Middle frontal gyrus (tissue), 1 donor: ENCODE measurements around the gene RDX.

Experiments
- DNase-seq: peaks from one replicate; pipeline ENCODE4 v3.0.0-alpha.2; 2015; ENCODE audit warnings: low spot score; ENCODE audit errors: extremely low spot score

The RDX gene

DNA sequence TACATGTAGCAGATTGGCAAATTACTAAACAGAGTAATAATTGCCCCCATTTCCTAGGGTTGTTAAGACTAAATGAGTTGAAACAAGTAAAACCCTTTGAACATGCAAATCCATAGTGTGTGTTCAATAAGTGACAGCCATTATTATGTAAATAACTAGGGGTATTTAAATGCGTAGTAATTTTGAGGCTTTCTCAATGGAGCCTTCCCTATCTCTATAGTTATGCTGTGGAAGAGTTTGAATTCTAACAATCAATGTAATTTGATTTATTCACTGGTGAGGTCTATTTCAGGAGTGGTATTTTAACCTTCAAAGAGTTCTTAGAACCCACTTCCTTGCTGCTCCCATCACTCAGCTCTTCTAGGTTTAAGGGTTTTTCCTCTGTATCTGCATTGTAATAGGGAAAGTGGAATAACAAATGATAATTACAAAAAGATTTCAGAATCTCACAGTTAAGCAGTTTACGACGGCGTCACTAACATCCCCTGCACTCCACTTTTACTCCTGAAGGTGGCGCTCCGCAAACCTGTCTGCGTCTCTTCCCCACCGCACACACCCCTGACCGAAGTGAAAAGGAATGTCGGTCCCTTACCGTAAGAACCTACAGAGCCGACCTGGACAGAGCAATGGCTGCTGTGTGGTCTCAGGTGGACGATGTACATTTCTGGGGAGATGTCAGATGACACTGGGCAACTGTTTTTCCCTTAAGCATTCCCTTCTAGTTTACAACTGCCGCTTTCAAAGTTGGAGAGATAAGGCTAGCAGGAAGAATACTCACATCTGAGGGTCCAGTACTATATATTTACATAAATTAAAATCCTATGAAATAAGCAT lies 122.4 kb downstream of the RDX start:
- no peak for DNase-seq

DNA sequence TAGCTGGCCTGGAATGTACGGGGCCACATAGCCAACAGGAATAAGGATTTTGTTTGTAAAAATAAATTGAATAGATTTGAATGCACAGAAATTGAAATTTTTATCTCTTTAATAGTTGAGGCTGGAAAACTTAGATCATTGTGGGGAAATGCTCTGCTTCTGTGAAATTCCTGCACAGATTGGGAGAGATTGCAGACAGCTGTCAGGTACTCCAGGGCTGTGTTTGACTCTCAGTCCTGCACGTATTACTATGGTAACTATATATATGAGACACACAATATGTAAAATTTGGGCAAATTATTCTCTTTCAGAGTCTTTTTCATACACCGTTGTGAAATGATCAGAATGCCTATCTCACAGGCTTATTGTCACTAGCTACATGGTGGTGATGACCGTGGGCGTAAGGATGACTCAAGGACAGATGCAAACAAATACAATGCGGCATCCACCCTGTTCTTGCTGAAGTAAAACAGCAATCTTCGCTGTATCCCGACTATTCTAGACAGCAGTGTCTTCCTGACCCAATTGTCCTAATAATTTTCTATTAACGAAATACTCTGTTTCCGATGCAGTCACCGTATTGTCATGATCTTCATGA lies 123.8 kb downstream of the RDX start:
- DNase-seq: no peak

- DNase-seq: no peak
Measured at GRCh38 chr11:110169738-110170137, 126.7 kb downstream of the RDX start.

DNA sequence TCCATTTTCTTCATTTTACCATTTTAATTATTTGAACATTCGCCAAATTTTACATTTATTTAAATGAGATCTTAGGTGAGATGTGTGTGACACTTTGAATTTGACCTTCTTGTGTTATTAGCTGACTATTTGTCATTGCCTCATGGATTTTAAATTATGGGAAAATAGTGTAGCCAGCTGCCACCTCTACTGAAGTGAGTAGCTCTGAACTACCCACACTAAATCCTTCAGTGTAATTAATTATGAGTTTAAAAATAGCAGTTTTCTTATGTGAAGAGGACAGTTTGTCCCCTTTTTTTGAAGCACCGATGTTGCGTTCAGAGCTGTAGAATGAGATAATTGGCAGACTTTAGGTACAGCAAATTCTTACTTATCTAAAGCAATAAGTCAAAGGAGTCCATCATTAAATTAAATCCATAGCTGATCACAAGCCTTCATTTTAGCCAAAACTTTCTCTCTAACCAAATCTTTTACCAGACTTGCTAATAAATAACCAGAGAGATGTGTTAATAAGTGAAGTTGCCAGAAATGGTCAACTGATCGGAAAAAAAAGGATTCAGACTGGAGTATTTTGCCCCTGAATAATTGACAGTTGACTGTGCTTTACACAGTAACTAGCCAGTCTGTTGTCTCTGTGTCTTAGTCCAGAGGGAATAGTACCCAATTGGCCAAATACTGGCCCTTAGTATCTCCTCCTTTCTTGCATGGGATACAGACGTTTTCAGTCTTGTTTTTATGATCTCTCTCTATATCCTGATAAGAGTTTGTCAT lies 128.2 kb downstream of the RDX start:
- no peak for DNase-seq

- DNase-seq: no peak
Measured at GRCh38 chr11:110165039-110165925, 131.1 kb downstream of the RDX start.

DNA sequence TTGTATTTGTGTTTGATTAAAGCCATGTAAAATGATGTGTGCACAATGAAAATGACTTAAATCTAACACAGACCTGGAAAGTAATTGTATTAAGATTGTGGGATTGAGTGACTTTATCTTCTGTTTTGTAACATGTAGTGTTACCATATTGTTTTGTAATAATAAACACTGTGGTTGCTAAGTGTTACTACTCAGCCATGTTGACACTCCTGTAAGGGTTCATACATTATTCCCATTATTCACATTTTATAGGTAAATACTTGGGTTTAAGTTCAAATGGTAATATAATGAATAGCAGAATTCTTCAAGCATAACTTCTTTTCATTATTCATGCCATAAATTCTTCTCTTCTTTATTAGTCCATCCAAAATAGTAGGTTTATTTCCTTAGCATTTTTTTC lies 134.2 kb downstream of the RDX start:
- DNase-seq: no peak

DNA sequence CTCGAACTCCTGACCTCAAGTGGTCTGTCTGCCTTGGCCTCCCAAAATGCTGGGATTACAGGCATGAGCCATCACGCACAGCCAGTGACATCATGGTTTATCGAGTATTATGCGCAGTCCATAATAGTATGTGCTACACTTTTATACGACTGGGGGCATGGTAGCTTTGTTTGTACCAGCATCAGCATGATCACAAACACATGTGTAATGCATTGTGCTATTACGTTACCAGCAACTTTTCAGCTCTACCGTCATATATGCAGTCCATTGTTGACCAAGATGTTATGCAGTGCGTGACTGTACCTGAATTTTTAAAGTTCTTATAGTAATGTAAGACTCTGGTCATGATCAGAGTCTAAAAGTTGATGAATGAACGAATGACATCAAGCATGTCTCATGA lies 135.4 kb downstream of the RDX start:
- no peak for DNase-seq

DNA sequence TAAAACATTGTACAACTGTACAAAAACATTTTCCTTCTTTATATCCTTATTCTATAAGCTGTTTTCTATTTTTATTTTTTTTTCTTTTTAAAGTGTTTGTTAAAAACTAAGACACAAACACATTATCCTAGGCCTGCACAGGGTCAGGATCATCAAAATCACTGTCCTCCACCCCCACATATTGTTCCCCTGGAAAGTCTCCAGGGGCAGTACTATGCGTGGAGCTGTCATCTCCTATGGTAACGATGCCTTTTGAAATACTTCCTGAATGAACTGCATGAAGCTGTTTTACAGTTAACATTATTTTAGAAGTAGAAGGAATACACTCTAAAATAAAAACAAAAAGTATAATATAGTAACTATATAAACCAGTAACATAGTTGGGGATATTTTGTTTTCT lies 136.0 kb downstream of the RDX start:
- DNase-seq: no peak

- no peak for DNase-seq
Measured at GRCh38 chr11:110160016-110160415, 136.4 kb downstream of the RDX start.

DNA sequence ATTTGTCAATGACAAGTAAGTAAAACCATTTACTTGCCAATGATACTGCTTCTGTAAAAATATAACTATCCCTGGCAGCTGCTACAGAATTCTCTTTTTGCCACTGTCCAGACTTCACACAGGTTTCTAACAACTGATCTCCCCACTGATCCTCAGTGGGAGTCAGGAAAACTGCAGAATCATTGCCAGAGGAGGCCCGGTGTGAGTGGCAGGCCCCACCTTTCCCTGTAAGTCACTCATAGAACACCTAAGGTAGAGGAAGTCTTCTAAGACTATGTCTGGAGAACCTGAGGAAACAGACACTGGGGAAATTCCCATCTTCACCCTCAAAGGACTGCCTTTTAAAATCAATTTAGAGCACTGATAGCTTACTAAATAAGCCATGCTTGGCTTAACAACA lies 136.9 kb downstream of the RDX start:
- no peak for DNase-seq

- no peak for DNase-seq
Measured at GRCh38 chr11:110158317-110159200, 137.9 kb downstream of the RDX start.

- DNase-seq: no peak
Measured at GRCh38 chr11:110156503-110156902, 139.9 kb downstream of the RDX start.

DNA sequence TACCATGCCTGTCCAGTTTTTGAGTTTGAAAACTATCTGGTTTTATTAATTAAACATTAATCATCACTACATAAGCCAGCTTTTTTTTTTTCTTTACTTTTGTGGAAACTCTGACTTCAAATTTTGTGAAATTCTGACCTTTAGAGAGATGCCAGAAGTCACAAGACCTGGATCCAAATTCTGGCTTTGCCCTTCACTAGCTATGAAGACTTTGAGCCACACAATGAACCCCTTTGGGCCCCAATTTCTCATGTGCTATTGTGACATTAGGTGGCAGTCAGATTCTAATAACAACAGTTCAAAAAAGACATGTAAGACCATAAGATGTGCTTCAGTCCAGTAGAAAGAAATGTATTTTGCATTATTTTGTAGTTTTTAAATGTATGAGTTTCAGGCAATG lies 142.9 kb downstream of the RDX start:
- DNase-seq: no peak

DNA sequence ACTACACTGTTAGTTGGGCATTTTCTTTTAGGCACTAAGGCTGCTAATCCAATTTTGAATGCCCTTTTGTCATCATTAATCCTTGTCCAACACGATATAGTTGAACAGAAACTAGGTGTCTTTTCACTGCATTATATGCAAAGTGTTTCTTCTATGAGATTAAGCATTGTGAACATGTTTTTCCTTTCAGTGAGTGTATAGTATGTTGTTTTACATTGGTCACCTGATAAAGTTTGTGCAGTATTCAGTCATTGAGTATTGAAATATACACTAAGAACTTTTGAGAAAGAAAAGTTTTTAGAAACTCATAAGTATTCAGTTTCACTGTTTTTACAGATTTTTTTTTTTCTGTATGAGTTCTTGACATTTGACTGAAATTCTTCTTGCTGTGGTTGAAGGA lies 144.2 kb downstream of the RDX start:
- no peak for DNase-seq

- peak; percentile 21 for DNase-seq
Measured at GRCh38 chr11:110148775-110149744, 147.4 kb downstream of the RDX start.

GRCh38 chr11:110147962-110148709 lies 148.3 kb downstream of the RDX start:
- no peak for DNase-seq

GRCh38 chr11:110141812-110142211 lies 154.6 kb downstream of the RDX start:
- DNase-seq: no peak

DNA sequence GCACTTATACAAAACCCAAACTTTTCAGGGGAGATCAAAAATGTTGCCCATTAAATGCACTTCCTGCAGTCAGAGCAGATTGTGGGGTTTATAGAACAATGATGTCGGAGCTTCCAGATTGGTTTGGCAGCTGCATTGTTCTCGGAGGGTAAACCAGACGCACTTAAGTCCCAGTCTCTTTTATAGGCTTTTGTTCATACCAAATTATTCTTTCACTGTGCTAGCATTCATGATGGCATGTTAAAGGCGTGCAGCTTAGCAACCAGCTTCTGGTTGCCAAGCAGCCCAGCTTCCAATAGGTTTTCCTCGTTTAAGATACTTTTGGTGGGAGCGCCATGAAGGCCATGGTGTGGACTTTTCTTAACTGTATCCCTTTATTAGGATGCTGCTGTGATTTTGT lies 162.3 kb downstream of the RDX start:
- DNase-seq: no peak
